Measurements from ENCODE around the gene TAF11L4. TPM values are rescaled to one million over a fixed set of nuclear protein-coding genes. Genes with fewer than 3 reads are reported as not detected.

Gene TAF11L4
- not detected for total RNA-seq

DNA sequence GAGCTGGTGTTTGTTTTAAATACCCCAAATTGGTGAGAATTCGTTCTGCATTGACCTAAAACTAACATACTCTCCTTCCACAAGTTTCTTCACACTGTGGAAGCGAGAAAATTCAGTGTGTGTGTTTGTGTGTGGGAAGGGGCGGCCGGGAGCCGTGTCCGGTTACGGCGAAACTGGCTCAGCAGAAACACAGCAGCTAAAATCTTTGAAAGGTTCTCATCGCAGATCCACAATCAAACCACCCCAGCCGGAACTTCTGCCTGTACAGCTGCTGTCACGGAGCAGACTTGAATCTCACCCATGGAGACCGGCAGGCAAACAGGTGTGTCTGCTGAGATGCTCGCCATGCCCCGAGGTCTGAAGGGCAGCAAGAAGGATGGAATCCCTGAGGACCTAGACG is at the start of gene TAF11L4:
TSS of gene TAF11L4 (plus strand) at position 301 of the 400 bp plus-strand sequence.

GRCh38 chr5:17497931-17498330 is 23.7 kb upstream of the TAF11L4 start, which contains the start of gene TAF11L2:
TAF11L2 (plus strand) TSS chr5:17498231.

GRCh38 chr5:17518067-17518466 is 3.5 kb upstream of the TAF11L4 start, which contains the start of gene TAF11L3:
TAF11L3 (plus strand) TSS chr5:17518367.

DNA sequence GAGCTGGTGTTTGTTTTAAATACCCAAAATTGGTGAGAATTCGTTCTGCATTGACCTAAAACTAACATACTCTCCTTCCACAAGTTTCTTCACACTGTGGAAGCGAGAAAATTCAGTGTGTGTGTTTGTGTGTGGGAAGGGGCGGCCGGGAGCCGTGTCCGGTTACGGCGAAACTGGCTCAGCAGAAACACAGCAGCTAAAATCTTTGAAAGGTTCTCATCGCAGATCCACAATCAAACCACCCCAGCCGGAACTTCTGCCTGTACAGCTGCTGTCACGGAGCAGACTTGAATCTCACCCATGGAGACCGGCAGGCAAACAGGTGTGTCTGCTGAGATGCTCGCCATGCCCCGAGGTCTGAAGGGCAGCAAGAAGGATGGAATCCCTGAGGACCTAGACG is 3.3 kb downstream of the TAF11L4 start, which contains the start of gene TAF11L5:
TSS of gene TAF11L5 (plus strand) at position 301 of the 400 bp plus-strand sequence.

GRCh38 chr5:17528369-17528768 is 6.8 kb downstream of the TAF11L4 start, which contains the start of gene TAF11L6:
TAF11L6 (plus strand) TSS chr5:17528669.

Small RNA genes within 50 kb of the gene (small RNA-seq; reads per million reads assigned to genes)
- gene AC106774.3: not detected

Other genes with a start within 250 kb of the TAF11L4 start
- not detected for gene TAF11L2, start 23.6 kb upstream of the TAF11L4 start, total RNA-seq
- not detected for gene TAF11L3, start 3.4 kb upstream of the TAF11L4 start, total RNA-seq
- not detected for gene TAF11L5, start 3.4 kb downstream of the TAF11L4 start, total RNA-seq
- gene TAF11L6, start 6.9 kb downstream of the TAF11L4 start, total RNA-seq: not detected
- not detected for gene TAF11L7, start 64.0 kb downstream of the TAF11L4 start, total RNA-seq
- not detected for gene TAF11L8, start 69.2 kb downstream of the TAF11L4 start, total RNA-seq
- not detected for gene TAF11L9, start 72.6 kb downstream of the TAF11L4 start, total RNA-seq
- not detected for gene TAF11L10, start 76.0 kb downstream of the TAF11L4 start, total RNA-seq
- not detected for gene TAF11L11, start 82.4 kb downstream of the TAF11L4 start, total RNA-seq
- not detected for gene TAF11L12, start 88.6 kb downstream of the TAF11L4 start, total RNA-seq
- gene TAF11L13, start 110.3 kb downstream of the TAF11L4 start, total RNA-seq: not detected
- not detected for gene TAF11L14, start 112.7 kb downstream of the TAF11L4 start, total RNA-seq